ENCODE data around the gene WDR38. TPM values are rescaled to one million over a fixed set of nuclear protein-coding genes. Genes with fewer than 3 reads are reported as not detected.

WDR38 gene
- total and polyA plus RNA-seq, 8 donors = 1.3 to 8.3 (median 3.6) TPM; not detected in 1

DNA sequence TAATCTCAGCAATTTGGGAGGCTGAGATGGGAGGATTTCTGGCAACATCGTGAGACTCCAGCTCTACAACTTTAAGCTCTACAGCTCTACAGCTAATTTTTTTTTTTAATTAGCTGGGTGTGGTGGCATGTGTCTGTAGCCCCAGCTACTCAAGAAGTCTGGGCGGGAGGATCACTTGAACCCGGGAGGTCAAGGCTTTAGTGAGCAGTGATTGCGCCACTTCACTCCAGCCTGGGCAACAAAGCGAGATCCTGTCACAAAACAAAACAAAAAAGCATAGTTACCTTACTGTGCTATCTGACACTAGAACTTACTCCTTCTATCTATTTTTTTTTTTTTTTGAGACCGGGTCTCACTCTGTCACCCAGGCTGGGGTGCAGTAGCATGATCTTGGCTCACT is 6.3 kb upstream of the WDR38 start:
- no peaks in the 10 kb centered on the region for H3K4me1 ChIP-seq
- no peak overlapping the region for H3K27ac ChIP-seq
- H3K27me3 ChIP-seq = no peaks in the 10 kb centered on the region
- DNase-seq (peak in 1 of 4 donors; percentile 3), ATAC-seq (no peak)
- H3K36me3 ChIP-seq = no peaks in the 10 kb centered on the region
- TF ChIP-seq, protein P1, sequence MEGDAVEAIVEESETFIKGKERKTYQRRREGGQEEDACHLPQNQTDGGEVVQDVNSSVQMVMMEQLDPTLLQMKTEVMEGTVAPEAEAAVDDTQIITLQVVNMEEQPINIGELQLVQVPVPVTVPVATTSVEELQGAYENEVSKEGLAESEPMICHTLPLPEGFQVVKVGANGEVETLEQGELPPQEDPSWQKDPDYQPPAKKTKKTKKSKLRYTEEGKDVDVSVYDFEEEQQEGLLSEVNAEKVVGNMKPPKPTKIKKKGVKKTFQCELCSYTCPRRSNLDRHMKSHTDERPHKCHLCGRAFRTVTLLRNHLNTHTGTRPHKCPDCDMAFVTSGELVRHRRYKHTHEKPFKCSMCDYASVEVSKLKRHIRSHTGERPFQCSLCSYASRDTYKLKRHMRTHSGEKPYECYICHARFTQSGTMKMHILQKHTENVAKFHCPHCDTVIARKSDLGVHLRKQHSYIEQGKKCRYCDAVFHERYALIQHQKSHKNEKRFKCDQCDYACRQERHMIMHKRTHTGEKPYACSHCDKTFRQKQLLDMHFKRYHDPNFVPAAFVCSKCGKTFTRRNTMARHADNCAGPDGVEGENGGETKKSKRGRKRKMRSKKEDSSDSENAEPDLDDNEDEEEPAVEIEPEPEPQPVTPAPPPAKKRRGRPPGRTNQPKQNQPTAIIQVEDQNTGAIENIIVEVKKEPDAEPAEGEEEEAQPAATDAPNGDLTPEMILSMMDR (IDR thresholded peaks at IDR 0.05) = no peak
- intact Hi-C loops (cut with DNase I) = loop anchor here in 1 of 2 donors (5.0 kb wide), 1 partner anchor 70 kb away; the partner anchor contains the start of gene OLFML2A
- H3K4me3 ChIP-seq = no peak overlapping the region
- H3K9me3 ChIP-seq = no peaks in the 10 kb centered on the region

DNA sequence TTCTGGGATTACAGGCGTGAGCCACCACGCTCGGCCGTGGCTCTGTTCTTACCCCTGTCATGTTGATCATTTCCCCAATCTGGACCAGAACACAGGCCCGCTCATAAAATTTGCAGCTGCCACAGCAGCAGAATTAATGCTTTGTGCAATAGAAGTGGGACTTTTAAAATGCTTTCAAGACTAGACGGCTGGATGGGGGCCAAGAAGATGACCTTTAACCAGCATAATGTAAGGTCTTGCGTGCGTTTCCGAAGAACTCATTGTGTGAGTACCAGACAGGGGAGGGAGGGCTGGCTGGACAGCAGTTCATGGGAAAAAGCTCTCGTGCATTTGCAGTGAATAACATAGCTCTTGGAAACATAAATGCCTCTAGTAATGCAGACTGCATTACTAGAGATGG is 3.5 kb upstream of the WDR38 start:
- no peak for ATAC-seq

DNA sequence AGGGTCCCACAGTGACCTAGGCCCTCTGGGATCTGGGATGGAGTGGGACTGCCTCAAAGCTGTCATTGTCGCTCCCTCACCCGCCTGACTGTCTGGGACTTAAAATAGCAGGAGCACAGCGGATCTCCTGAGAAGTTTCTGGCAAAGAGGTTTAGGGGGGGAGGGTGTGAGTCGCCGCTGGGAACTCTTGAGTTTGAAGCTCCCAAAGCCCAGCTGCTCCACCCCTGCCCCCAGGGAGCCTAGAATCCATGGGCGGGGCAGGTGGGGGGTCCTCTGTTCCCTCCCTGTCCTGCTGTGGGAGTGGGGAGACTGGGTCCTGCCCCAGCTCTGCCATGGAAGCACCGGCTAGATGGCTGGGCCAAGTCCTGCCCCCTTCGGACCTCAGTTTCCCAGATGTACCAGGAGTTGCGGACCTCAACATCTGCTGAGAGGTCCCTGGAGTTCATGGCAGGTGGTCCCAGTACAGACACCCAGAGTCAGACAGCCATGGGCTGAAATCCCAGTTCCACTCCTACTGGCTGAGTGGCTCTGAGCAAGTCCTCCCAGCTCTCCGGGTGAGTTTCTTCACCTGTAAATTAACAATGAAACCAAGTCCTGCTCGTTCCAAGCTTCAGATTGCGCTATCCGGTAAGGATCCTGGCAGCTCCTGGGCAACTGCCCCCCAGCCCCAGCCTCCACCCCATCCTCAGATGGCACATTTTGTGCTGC is 985 bp upstream of the WDR38 start:
- H3K4me1 ChIP-seq = peaks cover 8 to 17% of the 10 kb centered on the region in 2 donors
- peak in 1 of 4 donors; percentile 51 for DNase-seq
- H3K36me3 ChIP-seq = peaks cover 0 to 14% of the 10 kb centered on the region in 2 donors
- no peak overlapping the region for H3K27ac ChIP-seq
- no peak for ATAC-seq
- no peaks in the 10 kb centered on the region for H3K27me3 ChIP-seq
- TF ChIP-seq, protein P1 (IDR thresholded peaks at IDR 0.05) = no peak
- H3K4me3 ChIP-seq = peak overlapping the region in 1 of 2 donors; percentile 37
- intact Hi-C loops (cut with DNase I) = no loop called here
- H3K9me3 ChIP-seq = no peaks in the 10 kb centered on the region

More for the DNA sequence above, 3.5 kb upstream of the WDR38 start:
- Histone ChIP-seq H3K36me3 (no peaks in the 10 kb centered on the region), H3K27ac (no peak overlapping the region), H3K4me3 (no peak overlapping the region), H3K9me3 (no peaks in the 10 kb centered on the region), H3K27me3 (no peaks in the 10 kb centered on the region), H3K4me1 (peaks cover 8 to 17% of the 10 kb centered on the region in 2 donors)
- TF ChIP-seq, protein P1 (IDR thresholded peaks at IDR 0.05) = no peak
- intact Hi-C loops (cut with DNase I) = loop anchor here in 1 of 2 donors (5.0 kb wide), 1 partner anchor 72 kb away; the partner anchor contains the start of gene OLFML2A
- peak in 1 of 4 donors; percentile 37 for DNase-seq

DNA sequence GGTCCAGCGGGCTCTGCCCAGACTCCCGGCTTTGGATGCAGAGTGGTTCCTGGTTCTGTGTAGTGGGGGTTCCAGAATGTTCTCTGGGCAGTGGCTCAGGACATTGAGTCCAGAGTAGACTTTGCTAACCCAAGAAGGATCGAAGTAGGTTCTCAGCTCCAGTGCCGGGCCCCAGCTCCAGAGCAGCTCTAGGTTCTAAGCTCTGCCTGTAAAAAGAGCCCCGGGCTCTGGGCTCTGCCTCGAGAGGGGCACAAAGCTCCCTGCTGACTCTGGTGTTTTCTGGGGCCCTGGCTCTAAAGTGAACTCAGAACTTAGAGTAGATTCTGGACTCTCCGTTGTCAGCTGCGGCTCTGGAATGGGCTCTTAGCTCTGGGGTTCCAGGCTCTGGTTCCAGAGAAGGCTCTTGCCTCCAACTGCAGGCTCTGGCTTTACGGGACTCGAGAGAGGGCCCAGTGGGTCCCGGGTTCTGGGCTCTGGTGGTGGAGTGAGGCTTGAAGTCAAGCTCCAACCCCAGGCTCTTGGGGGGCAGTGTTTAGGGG is 414 bp downstream of the WDR38 start:
- intact Hi-C loops (cut with DNase I) = loop anchor here in 1 of 2 donors (2.0 kb wide), 1 partner anchor 79 kb away; no protein-coding TSS in a partner anchor
- no peaks in the 10 kb centered on the region for H3K27me3 ChIP-seq
- H3K36me3 ChIP-seq = peaks cover 0 to 28% of the 10 kb centered on the region in 2 donors
- H3K27ac ChIP-seq = no peak overlapping the region
- H3K4me3 ChIP-seq = peak overlapping the region; percentile 33 to 37
- no peaks in the 10 kb centered on the region for H3K9me3 ChIP-seq
- H3K4me1 ChIP-seq = peaks cover 8 to 23% of the 10 kb centered on the region in 2 donors
- TF ChIP-seq, protein P1 (IDR thresholded peaks at IDR 0.05) = no peak
- DNase-seq (peak in 1 of 4 donors; percentile 32), ATAC-seq (peak; percentile 3)

DNA sequence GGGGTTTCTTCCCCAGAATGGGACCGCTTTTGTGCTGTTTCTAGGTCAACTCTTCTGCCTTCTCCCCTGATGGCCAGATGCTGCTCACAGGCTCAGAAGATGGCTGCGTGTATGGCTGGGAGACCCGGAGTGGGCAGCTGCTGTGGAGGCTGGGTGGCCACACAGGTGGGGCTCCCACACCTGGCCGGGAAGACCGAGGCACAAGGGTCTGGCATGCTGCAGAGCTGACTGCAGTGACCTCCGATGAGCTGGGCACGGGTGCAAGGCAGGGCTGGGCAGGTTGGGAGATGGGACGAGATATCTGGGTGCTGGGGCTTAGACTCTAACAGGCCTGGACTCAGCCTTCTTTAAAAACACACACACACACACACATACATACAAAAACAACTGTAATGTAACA is 901 bp downstream of the WDR38 start:
- H3K9me3 ChIP-seq = no peaks in the 10 kb centered on the region
- H3K27ac ChIP-seq = no peak overlapping the region
- intact Hi-C loops (cut with DNase I) = loop anchor here in 1 of 2 donors (2.0 kb wide), 1 partner anchor 79 kb away; no protein-coding TSS in a partner anchor
- ATAC-seq (no peak), DNase-seq (peak in 1 of 4 donors; percentile 70)
- H3K36me3 ChIP-seq = peaks cover 0 to 33% of the 10 kb centered on the region in 2 donors
- TF ChIP-seq, protein P1 (IDR thresholded peaks at IDR 0.05) = no peak
- peaks cover 8 to 28% of the 10 kb centered on the region in 2 donors for H3K4me1 ChIP-seq
- no peaks in the 10 kb centered on the region for H3K27me3 ChIP-seq
- H3K4me3 ChIP-seq = no peak overlapping the region
